ENCODE results near the gene SHOC2.

GRCh38 chr10:110989016-110989415, 69.6 kb downstream of the SHOC2 start:
- TF ChIP-seq, protein P1, sequence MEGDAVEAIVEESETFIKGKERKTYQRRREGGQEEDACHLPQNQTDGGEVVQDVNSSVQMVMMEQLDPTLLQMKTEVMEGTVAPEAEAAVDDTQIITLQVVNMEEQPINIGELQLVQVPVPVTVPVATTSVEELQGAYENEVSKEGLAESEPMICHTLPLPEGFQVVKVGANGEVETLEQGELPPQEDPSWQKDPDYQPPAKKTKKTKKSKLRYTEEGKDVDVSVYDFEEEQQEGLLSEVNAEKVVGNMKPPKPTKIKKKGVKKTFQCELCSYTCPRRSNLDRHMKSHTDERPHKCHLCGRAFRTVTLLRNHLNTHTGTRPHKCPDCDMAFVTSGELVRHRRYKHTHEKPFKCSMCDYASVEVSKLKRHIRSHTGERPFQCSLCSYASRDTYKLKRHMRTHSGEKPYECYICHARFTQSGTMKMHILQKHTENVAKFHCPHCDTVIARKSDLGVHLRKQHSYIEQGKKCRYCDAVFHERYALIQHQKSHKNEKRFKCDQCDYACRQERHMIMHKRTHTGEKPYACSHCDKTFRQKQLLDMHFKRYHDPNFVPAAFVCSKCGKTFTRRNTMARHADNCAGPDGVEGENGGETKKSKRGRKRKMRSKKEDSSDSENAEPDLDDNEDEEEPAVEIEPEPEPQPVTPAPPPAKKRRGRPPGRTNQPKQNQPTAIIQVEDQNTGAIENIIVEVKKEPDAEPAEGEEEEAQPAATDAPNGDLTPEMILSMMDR (IDR thresholded peaks at IDR 0.05; ENCODE audit: low read depth, low read length, poor library complexity, severe bottlenecking) = no peak
- TF ChIP-seq EZH2phosphoT487 (IDR thresholded peaks at IDR 0.05; ENCODE audit: borderline replicate concordance, low read length) = no peak
